HG03342 (cell line): ENCODE data around the gene KLF7.

Source experiments
- ATAC-seq: cut with Tn5 transposase; IDR thresholded peaks from one replicate; pipeline ENCODE4 v1.9.1; 2021; ENCODE audit warnings: mild to moderate bottlenecking, moderate library complexity; ENCODE audit not compliant: unreplicated experiment

Gene KLF7

DNA sequence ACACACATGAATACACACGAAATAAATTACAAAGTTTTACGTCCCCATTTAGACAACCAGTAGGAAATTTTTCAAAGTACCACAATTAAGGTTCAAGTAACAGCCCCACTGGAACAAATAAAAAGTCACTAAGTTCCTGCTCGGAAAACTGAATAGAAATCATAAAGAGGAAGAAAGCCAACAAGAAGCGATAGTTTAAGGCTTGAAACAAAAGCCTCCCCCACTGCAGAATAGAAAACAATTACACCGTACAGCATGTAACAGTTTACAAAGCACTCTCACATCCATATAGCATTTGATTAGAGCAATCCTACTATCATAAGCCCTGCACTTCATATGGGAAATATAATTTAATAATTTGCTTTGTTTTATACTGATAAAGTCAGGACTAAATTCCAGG is 15.5 kb downstream of the KLF7 start:
- ATAC-seq = no peak

DNA sequence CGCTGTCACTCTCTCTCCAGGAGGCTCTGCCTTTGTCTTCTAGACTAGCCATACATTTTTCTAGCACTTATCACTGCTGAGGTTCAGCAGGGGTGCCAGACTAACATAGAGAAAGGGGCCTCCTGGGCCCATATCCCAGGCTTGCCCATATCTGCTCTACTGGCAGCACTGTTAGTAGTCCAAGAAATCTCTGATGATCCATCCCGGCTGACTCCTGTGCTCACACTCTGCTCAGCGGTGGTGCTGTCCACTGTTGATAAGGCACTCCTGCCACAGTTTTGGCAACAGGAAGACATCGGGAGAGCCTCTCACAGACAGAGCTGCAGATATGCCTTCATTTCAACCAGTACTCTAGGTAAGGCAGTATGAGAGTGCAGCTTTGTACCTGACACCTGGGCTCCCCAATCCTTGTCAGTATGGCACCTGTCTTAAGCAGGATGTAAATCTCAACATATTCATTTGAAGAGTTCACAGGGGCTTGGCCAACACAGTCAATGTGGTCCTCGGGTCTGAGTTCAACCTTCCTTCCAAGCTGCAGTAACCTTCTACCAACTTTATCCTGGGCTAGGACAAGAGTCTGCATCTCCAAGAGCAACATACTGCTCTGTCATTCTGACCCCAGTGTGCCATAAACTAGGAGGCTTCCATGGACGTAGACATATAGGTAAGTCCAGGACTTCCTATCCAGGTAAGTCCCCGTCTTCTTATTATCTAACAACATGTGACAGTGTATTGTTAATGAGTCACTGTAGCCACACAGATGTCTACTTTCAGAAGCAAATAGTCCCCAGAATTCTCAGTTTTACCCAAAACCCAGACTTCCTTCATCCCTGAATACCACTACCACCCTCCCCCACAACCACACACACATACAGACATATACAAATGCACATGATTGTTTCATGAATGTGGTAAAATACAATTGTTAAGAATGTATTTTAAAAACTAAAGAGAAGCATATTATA is 16.2 kb downstream of the KLF7 start:
- ATAC-seq = peak; percentile 85

DNA sequence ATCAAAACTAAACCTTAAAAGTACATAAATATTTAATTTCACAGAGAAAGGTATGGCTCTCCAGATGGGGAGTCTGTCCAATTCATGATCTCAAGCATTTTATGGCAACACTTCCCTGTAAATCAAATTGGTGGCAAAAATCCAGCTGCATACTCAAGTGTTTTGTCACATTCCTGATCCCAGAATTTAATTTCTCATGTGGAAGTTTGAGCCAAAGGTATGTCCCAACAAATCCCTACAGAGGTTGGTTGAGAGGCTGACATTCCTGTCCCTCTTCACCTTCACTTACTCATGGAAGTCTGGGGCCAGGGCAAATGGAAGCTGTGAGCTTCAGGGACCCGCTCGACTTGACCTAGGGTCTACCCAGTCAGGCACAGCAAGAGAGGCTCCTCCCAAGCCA is 17.7 kb downstream of the KLF7 start:
- ATAC-seq = no peak

DNA sequence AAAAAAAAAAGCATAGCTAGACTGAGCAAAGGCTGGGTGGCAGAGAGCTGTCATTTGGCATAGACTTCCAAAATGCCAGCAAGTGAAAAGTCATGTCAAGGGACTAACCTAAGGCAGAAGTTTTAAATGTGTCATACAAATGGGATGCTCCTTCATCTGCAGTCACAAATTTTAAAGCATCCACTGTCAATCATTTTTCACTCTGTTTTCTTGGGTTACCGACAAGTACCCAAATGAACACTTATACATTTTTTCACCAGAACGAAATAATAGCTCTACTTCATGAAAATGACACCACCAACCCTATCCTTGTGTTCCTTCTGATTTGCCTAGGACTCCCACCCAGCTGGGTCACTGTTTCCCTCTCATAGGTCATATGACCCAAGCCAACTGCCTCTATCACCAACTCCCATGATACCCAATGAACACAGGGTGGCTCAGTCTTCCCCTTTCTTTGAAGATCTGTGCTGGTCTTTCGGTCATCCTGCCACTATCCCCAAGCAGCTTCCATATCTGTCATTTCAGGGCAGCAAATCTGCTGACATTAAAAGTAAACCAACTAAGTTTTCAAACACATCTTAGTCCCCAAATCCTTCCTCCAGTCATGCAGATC is 21.5 kb downstream of the KLF7 start:
- ATAC-seq = no peak

DNA sequence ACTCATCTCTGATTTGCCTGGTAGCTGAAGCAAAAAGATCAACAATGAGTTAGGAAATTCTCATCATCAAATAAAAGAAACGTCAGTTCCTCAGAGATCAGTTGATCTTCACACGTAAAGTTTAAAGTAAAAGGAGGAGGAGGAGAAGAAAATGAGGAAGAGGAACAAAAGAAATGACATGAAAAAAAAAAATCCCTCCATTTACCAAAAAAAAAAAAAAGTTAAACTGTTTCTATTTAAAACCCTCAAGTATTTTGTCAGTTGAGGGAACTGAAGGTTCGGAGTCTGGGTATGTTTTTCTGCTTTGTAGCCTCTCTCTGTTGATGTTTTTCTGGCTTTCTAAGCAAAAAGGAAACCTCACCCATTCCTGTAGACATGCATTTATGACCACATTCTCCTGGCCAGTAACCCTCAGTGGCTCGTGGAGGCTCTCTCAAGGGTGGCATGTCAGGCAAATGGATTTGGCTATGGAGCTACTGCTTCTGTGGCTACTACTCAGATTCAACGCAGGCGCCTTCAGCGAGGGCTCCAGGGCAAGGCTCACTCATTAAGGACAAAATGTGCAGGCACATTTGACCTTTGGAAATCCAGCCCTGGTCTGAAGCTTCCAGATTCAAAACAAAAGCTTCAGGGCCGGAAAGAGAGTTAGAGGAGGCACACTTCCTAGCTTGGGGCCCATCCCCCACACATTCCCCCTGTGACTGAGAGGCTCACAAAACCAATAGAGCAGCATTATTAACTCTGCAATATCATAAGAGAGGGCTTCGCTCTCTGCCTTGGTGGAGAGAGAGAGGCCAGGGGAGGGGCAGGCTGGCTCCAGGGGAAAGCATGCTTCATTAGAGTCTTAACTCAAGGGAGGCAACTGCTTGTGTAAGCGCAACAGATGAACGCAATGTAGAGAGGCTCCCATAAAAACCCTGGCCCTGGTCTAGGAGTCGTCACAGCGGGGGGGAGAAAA is 22.3 kb downstream of the KLF7 start:
- peak; percentile 63 for ATAC-seq

DNA sequence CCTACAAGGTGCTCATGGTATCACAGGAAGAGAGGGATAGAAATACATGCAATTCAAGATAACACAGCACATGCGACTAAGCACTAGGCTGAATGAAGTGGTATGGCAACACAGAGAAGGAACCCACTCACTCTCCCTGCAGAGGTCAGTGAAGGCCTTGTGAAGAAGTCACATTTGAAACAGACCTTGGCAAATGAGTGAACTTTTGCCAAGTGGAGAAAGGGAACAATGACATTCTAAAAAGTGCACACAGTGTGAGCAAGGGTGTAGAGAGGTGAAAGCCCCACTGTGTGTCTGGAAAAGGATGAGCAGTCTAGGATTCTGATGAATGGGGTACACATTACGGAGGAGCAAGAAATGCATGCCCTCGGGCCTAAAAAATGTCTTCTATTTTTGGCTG is 23.3 kb downstream of the KLF7 start:
- ATAC-seq = peak; percentile 55

DNA sequence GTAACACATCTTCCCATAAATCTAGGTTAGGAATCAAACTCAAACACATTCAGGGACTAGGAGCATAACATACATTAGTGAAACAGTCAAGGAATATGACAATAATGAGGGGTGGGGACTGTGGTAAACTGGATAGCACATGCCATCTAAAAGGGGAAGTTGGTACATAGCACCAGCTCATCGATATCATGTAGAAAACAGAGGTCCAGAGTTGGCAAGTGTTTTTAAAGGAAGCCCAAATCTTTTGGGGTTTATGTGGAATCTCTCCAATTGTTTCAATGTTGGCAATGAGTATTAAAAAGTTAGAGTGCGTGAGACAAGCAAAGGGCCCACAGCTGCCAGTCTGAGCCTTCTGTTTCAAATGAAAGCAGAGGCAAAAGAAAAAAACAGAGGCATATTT is 24.4 kb downstream of the KLF7 start:
- ATAC-seq = no peak

DNA sequence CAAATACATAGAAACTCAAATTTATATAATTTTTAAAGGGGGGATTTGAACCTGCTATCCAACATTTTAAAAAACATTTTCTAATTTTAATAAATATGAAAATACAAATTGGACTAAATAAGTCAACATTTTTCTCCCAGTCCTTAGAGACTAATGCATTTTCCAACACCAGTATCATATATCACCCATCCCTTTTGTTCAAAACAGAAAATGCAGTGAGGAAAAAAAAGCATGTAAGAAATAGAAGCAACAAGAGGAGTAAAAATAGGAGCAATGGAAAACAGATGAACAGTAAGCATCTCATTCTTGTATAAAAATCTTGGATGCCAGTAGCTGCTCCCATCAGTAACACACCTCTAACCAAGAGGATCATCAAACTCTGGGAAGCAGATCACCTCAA is 25.5 kb downstream of the KLF7 start:
- no peak for ATAC-seq

DNA sequence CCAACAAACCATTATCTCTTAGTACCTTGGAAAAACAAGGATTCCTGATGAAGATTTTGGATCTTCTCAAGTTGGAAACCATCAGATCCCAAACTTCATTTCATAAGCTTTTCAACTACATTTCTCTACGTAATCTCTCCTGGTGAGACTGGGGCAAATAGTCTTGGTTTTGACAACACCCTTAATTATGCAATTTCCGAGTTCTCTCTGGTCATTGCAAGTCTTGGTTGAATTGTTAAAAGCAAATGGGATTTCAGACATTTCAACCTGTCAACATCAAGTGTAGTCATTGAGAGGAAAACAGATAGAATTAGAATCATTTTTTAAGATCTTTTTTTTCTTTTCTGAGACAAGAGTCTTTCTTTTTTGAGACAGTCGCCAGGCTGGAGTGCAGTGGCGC is 26.2 kb downstream of the KLF7 start:
- ATAC-seq = no peak

DNA sequence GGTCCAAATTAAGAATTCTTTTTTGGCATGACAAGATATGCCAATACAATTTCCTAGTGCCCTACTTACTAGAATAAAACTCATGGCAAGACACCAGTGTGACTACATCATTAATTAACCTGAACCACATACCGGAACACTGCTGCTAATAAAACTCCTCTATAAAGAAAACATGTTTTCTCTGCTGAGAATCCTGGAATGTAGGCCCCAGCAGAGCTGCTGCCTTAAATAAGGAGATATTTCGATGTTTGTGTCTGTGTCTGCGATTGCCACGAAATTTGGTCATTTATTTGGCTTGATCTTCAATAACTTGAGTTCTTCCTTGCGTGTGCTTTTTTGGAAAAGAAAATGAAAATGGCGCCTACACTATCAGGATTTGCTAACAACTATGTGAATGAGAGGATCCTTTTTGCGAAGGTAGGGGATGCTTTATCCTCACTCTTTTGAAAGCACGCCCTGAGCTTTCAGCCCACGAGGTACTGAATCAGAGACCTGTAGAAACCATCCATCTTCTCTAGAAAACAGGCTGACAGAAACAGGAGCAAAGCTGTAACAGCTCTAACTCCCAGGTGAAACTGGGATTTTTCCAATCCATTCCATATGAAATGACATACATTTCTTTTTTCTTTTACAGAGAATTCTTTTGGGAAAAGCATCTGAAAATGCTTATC is 27.0 kb downstream of the KLF7 start:
- ATAC-seq = no peak

DNA sequence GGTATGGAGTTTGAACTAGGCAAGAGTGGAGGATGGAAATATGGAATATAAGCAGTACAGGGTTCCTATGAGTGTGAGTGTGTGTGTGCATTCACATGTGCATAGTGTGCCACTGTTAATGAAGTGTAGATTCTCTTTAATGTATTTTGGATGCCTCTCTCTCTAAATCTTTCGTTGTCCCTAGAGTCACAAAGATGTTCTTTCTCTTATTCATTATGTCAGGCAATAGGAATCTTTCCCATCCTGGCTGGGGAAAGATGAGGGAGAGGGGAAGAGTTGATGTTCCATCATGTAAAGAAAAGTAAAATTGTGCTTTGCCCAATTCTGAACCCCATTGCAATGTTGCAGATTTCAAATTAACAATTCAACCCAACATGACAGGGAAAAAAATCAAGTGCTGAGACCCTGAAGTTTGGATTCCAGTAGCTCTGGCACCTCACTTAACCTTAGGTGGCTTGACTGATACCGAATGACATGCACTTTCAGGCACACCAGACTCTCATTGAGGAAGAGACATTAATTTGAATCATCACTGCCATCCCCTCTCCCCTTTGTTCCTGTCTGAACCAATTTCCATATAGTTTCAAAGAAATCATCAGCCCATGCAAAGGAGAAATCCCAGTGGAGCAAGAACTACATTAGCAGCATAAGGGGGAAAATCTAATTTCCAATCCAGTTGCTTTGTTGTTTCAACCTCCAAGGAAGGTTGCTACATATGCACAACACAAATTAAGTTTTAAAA is 28.0 kb downstream of the KLF7 start:
- ATAC-seq = no peak

DNA sequence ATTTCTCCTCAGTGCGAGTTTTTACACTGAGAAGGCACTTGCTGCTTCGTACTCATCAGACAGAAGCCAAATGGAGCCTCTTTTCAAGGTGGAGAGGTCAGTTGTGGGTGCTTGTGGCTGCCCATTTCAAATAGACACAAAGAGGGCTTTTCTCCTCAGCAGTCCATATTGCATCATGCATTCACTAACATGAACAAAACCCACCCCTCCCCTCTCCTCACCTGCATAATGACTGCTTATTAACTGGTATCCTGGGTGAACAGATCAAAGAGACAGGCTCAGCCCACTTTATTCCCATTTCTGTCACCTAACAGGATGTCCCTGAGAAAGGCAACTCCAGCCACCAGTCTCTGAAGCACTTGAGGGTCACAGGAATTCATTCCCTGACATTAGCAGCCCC is 28.9 kb downstream of the KLF7 start:
- no peak for ATAC-seq

DNA sequence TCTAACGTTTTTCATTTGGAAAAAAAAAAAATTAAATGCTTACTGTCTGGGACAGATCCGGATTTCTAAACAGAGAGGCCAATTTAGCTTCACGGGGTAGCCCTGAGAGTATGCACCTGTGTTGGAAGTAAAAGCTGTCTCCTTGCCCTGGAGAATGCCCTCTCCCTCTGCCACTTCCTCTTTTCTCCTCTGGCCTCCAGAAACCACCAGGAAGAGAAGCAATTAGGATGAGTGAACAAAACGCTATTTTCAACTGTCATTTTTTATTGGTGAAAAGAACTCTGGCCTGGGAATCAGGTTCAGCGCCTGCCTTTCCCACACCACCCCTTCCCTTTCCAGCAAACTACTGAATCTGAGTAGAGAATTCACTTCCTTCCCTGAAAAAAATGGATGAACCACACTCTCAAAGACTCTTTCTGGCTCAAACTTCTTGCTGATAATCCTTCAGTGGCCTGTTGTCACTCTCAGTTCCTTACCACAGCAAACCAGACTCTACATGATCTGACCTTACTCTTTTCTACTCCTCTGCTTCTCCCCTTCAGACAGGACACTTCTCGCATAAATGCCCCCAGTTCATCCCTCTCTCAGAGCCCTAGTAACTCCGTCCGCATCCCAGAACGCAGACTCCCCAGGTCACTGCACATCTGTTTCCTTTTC is 29.8 kb downstream of the KLF7 start:
- no peak for ATAC-seq

DNA sequence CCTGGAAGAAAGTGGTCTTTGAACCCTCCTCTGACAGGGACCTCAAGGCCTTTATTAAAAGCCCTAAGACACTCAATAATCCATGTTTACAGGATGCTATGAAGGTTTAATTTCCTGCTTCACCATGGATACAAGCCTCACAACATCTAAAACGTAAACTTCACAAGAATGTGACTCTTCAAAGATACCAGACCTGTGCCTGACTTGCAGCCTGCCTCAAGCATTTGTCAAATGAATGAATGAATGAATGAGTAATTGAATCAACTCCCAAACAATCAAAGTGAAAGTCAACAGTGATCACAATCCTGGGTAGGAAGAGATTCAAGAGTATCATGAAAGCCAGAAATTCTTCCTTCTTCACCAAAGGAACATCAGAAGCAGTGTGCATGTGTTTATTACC is 30.4 kb downstream of the KLF7 start:
- no peak for ATAC-seq

DNA sequence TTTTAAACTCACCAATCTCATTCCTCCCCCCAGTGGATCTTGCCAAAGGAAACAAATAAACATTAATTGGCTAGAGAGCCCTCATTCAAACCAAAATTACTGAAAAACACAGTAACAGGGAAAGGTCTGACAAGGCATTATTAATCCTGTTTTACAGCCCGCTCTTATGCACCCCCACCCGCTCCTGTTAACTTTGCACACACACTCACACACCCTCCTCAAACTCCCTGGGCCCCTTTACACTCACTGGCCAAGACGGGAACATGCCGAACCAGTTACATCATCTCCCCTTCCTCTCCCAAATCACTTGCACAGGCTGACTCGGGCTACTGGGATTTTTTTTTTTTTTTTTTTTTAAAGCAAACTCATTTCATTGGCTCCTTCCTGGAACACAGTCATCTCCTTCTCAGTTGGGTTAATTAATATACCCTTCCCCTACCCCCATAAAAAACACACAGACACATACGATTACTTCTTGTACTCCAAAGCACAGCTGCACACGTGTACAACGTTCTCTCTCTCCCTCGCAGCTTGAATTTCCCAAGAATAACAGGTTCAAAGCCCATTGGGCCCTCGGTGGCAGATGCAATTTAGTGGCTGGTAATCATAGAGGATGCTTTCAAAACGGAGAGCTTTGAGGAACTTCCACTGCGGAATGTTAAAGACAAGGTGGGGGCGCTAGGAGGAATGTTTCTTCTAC is 31.8 kb downstream of the KLF7 start:
- ATAC-seq = no peak

DNA sequence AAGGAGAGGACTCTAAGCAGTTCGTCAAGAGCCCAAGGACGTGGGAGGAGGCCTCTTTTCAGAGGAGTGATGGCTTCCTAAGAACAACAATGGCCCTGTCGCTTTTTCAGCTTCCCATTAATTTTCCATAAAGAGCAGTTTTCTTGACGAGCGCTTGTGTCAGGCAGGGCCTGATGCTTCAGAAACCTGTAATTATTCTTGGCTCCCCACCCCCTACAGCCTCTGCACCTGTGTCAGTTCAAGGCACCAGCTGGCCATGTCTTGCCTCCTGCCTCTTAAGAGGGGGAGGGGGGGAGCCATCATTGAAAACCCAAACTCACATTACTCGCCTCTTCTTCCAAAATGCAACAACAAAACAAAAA is 32.3 kb downstream of the KLF7 start:
- ATAC-seq = no peak

DNA sequence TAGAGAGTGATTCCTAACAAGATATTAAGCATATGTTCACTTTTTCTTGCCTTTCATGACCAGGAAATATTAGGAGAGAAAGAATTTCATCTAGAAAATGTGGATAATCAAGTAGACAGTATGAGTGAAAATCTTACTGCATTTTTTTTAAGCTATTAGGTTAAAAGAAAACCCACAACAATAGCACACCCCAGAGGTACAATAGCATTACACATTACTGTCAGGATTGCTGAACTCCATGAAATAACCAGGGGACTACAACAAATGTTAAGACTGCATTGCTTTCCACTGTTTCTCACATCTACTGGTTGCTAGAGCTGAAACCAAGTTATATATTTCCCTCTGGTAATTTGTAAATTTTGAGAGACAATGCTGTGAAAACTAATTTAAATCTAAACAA is 33.7 kb downstream of the KLF7 start:
- ATAC-seq = no peak

DNA sequence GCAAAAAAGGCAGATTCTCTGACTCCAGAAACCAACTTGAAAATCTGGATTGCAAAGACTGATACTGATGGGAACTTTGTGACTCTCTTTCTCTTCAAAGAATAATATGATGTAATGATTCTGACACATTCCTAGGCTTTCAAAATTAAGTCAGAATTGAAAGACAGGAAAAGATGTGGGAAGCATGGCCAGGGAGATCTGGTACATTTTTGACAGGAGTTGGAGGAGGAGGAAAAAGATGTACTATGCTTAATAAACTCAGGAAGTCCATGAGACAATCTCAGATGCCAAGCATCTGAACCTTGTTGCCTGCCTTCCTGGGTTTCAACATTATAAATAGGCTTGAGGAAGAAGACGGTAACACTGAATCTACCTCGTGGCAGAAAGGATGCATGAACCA is 34.2 kb downstream of the KLF7 start:
- ATAC-seq = no peak

DNA sequence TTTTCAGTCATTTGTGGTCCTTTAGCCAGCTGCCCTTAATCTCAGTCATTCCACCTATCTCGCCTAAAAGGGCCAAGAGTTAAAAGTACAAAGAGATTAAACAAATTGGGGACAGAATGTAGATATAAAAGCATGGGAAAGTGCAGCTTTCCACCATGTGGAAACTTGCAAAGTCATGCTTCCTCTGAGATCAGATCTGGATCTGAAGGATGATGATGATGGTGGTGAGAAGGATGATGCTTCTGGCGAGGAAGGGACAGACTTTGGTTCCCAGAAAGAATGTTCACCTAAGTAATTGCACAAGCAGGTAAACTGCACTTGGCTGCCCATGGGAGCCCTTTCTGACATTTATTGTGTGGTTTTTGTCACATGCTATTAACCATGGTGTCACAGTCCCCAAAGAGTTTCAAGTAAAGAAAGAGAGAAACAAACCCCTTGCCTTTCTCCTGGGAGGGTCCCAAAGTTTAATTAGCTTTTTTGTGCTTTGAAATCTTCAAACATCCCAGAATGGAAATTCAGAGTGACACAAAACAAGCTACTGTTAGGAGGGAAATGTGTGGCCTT is 34.7 kb downstream of the KLF7 start:
- no peak for ATAC-seq
